ENCODE measurements around the gene VWC2L.

VWC2L gene

GRCh38 chr2:214537929-214538328 lies 127.1 kb downstream of the VWC2L start:
- H3K4me3 ChIP-seq (replicated peaks; ENCODE audit: low read depth, low read length): no peak overlapping the region
- DNase-seq (ENCODE audit: extremely low read depth, insufficient read length): no peak
- TF ChIP-seq, protein P1, sequence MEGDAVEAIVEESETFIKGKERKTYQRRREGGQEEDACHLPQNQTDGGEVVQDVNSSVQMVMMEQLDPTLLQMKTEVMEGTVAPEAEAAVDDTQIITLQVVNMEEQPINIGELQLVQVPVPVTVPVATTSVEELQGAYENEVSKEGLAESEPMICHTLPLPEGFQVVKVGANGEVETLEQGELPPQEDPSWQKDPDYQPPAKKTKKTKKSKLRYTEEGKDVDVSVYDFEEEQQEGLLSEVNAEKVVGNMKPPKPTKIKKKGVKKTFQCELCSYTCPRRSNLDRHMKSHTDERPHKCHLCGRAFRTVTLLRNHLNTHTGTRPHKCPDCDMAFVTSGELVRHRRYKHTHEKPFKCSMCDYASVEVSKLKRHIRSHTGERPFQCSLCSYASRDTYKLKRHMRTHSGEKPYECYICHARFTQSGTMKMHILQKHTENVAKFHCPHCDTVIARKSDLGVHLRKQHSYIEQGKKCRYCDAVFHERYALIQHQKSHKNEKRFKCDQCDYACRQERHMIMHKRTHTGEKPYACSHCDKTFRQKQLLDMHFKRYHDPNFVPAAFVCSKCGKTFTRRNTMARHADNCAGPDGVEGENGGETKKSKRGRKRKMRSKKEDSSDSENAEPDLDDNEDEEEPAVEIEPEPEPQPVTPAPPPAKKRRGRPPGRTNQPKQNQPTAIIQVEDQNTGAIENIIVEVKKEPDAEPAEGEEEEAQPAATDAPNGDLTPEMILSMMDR (IDR thresholded peaks at IDR 0.05; ENCODE audit: insufficient read depth, low read length, poor library complexity, severe bottlenecking): no peak
- no peaks in the 10 kb centered on the region; the same call in 1 of the 2 replicates for H3K27me3 ChIP-seq (replicated peaks; ENCODE audit: control insufficient read depth, insufficient read depth, low read length)
- H3K36me3 ChIP-seq (ENCODE audit: control insufficient read depth, insufficient read depth, low read length): no peaks in the 10 kb centered on the region

GRCh38 chr2:214542295-214542694 lies 131.4 kb downstream of the VWC2L start:
- Histone ChIP-seq H3K4me3 (replicated peaks; ENCODE audit: low read depth, low read length) (no peak overlapping the region), H3K36me3 (ENCODE audit: control insufficient read depth, insufficient read depth, low read length) (no peaks in the 10 kb centered on the region), H3K27me3 (replicated peaks; ENCODE audit: control insufficient read depth, insufficient read depth, low read length) (no peaks in the 10 kb centered on the region; the same call in 1 of the 2 replicates)
- TF ChIP-seq, protein P1 (IDR thresholded peaks at IDR 0.05; ENCODE audit: insufficient read depth, low read length, poor library complexity, severe bottlenecking): no peak
- DNase-seq (ENCODE audit: extremely low read depth, insufficient read length): no peak

- H3K4me3 ChIP-seq (replicated peaks; ENCODE audit: low read depth, low read length): no peak overlapping the region
- H3K36me3 ChIP-seq (ENCODE audit: control insufficient read depth, insufficient read depth, low read length): no peaks in the 10 kb centered on the region
- TF ChIP-seq, protein P1 (IDR thresholded peaks at IDR 0.05; ENCODE audit: insufficient read depth, low read length, poor library complexity, severe bottlenecking): no peak
- no peak for DNase-seq (ENCODE audit: extremely low read depth, insufficient read length)
- H3K27me3 ChIP-seq (replicated peaks; ENCODE audit: control insufficient read depth, insufficient read depth, low read length): no peaks in the 10 kb centered on the region; the same call in 1 of the 2 replicates
These were observed 132.0 kb downstream of the VWC2L start for GRCh38 chr2:214542866-214543265.

GRCh38 chr2:214543386-214543955 lies 132.6 kb downstream of the VWC2L start:
- TF ChIP-seq, protein P1 (IDR thresholded peaks at IDR 0.05; ENCODE audit: insufficient read depth, low read length, poor library complexity, severe bottlenecking): no peak
- no peak overlapping the region for H3K4me3 ChIP-seq (replicated peaks; ENCODE audit: low read depth, low read length)
- H3K36me3 ChIP-seq (ENCODE audit: control insufficient read depth, insufficient read depth, low read length): no peaks in the 10 kb centered on the region
- DNase-seq (ENCODE audit: extremely low read depth, insufficient read length): no peak
- H3K27me3 ChIP-seq (replicated peaks; ENCODE audit: control insufficient read depth, insufficient read depth, low read length): no peaks in the 10 kb centered on the region; the same call in 1 of the 2 replicates

DNA sequence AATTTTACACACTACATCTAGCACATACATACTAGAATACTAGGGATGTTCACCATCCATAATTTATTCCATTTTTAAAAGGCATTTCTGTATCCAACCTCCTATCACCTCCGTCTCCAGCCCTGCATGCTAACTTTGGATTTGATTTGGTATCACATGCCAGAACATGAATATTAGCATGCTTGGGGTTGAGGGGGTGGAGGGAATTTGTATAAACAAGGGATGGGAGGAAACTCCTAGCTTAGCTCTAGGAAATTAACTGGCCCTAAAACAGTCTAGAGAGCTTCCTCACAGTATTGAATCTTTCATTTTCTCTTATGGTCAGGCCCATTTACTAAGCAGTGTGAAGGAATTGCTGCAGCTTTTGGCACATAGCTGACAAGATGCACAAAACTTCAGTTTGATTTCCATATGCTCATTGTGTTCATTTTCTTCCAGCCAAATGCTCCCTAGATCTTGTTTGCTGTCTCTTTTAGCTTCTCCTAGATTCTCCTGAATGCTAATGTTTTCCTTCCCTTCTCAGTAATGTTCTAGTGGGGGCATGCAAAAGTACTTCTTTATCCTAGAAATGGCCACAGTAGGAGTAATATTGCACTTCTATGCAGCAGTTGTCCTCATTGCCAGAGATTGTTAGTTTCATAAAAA lies 135.2 kb downstream of the VWC2L start:
- H3K4me3 ChIP-seq (replicated peaks; ENCODE audit: low read depth, low read length): no peak overlapping the region
- H3K36me3 ChIP-seq (ENCODE audit: control insufficient read depth, insufficient read depth, low read length): no peaks in the 10 kb centered on the region
- no peaks in the 10 kb centered on the region; the same call in 1 of the 2 replicates for H3K27me3 ChIP-seq (replicated peaks; ENCODE audit: control insufficient read depth, insufficient read depth, low read length)
- no peak for DNase-seq (ENCODE audit: extremely low read depth, insufficient read length)
- TF ChIP-seq, protein P1 (IDR thresholded peaks at IDR 0.05; ENCODE audit: insufficient read depth, low read length, poor library complexity, severe bottlenecking): no peak
